Stimulated activated CD8-positive, alpha-beta memory T cell treated with anti-CD3 and anti-CD28 coated beads, Interleukin-2, amount 100 ng/mL, for 48 hours (primary cell): ENCODE measurements around the gene CD8B.
"Not testable (repeated sequence)": the region's sequence is repeated elsewhere in the genome, so short reads cannot be mapped to it uniquely, and the experiment has no call there.

Experiments used
- DNase-seq, 2 donors: peaks; one replicate each; pipeline ENCODE4 v3.0.0-alpha.2; 2020; ENCODE audit warnings: low read depth in 2 of 2

CD8B gene

DNA sequence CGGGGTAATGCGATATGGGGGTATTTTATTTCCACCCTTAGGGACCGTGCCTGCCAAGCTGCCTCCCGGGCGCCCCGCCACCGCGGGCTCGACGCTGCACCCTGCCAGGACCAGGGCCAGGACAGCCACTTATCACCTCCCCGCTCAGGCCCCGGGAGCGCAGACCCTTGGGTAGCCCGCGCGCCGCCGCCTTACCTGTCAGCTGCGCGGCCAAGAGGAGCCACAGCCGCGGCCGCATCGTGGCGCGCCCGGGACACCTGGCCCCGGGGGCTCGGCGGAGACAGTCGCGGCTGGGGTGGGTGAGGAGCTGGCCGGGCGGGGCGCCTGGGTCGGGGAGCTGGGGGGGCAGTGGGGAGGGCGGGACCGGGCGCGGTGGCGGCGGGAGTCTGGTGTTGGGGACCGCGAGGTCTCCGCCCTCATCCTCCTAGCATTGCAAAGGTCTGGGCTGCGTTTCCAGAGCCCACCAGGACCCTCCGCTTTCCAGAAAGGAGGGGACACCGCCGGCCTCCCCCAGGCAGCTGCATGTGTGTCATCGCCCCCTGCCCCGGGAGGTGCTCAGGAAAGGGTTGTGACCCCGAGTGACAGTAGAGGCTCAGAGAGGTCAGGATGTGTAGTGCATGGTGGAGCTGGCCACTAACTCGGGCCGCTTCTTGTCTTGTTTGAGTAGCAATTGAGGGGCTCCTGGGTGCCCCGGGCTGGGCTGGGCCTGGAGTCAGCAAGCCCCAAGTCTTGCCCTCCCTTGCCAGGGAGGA lies at the start of gene CD8B:
CD8B (minus strand) TSS at position 259 of the 752 bp plus-strand sequence; CDS start at position 238, 21 bp downstream.
- DNase-seq: not testable (repeated sequence)

DNA sequence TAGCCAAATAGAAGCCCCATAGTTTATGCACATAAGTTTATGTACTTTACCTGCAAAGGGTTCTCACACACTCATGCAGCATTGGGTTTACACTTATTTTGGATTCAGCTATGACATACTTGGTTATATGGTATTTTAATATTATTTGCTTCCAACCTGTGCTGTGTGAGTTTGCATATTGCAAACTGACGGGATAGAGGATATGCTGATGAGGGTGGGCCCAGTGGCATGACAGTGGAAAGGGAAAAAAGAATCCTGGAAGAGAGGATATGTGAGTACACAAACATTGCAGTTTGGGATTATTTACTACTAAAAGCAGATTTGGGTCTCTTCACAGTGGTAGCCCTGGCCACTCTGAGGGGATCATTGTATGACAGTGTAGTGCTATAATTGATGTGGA lies 44.2 kb upstream of the CD8B start:
- not testable (repeated sequence) for DNase-seq

DNA sequence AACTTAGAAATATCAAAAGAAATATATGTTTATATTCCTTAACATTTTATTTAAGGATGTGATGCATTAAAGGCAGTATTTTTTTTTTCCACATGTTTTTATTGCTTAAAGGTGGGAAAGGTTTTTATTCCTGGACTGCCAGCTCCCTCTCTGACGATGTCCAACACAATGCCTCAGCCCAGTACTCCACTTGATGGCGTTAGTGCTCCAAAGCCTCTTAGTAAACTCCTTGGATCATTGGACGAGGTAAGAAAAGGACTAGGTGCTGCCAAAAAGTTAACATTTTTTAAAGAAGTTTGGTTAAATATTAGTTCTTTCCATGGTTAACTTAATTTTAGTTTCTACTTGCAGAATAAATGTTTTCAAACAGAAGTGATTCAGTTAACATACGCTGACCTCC lies 39.0 kb upstream of the CD8B start:
- DNase-seq: not testable (repeated sequence)

DNA sequence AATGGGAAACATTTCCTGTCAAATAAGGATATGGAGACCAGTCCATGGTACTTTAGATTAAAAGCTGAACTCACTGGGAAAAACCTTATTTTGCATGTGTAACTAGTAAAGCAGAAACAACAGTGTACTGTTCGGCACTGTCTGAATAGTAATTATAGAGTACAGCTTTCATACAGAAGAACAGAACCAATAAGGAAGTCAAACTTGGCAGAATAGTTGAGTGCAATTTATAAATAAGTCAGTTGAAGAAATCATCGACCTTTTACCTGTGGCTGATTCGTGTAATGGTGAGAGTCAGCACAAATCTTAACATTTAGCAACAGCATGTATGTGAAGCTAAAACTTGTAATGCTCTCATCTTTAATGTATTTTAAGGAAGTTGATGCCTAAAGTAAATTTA lies 24.3 kb upstream of the CD8B start:
- not testable (repeated sequence) for DNase-seq

DNA sequence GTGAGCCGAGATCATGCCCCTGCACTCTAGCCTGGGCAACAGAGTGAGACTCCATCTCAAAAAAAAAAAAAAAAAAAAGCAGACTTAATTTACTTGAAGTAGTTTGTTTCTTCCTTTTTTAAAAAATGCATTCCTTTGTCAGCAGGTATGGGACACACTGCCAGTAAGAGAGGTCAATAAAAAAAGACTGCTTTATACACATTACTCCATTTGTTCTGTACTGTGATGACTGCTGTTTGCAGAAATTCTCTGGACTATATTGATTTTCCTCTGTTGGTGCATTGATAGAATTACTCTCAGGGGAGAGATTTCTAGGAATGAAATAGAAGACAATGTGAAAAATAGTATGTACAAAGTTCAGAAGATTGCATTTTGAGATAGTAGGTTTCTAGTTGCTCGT lies 21.2 kb upstream of the CD8B start:
- not testable (repeated sequence) for DNase-seq

DNA sequence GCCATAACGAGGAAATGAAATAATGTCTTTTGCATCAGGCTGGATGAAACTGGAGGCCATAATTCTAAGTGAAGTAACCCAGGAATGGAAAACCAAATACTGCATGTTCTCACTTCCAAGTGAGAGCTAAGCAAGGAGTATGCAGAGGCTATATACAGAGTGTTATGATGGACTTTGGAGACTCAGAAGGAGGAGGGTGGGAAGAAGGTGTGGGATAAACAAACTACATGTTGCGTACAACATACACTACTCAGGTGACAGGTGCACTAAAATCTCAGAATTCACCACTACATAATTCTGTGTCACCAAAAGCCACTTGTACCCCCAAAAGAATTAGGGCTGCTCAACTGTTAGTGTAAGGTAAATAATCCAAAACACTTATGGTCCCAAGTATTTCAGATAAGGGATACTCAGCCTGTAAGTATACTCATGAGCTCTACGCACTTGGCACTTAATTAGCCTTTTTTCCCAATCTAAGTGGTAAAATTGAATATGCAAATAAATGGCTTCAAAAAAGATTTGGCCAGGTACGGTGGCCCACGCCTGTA lies 20.5 kb upstream of the CD8B start:
- not testable (repeated sequence) for DNase-seq

DNA sequence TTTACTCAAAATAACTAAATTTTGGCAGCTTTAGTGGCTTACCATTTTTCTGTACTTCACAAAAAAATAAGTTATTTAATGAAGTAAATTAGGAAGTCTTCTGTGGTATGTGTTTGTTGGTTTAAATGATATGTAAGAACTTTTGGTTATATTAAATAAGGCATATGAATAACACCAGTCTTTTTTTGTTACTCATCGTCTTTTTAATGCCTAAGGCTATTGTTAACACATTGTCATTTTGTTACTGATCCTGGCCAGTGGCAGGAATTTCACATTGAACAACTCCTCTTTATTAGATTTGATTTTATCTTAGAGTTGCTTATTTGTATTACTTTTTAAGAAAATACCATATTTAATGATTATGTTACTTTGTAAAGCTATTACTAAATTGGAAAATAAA lies 17.3 kb upstream of the CD8B start:
- DNase-seq: not testable (repeated sequence)

DNA sequence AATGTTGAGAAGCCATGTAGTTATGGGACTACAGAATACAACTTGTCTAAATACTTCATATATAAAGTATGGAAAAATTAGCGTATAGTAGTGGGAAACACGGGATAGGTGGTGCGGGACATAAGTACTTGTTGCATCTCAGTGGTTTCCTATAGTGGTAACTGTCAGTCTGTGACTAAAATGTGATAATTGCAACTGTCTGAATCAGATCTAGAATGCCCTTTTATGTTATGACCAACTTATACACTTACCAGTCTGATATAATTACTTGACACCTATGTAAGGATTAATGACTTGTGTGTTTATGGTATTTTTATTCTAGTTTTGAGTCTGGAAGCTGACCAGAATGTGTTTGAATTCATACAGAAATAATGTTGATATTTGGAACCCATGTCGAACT lies 9.3 kb upstream of the CD8B start:
- not testable (repeated sequence) for DNase-seq

DNA sequence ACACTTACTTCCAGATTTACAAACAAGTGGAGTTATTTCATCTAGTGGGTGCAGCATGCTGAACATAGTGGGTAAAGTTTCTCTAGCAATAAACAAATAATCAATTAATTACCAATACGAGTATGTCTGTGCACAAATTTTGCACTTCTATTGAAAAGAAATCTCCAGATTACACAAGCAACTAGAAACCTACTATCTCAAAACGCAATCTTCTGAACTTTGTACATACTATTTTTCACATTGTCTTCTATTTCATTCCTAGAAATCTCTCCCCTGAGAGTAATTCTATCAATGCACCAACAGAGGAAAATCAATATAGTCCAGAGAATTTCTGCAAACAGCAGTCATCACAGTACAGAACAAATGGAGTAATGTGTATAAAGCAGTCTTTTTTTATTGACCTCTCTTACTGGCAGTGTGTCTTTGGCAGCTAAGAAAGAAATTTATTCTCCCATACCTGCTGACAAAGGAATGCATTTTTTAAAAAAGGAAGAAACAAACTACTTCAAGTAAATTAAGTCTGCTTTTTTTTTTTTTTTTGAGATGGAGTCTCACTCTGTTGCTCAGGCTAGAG lies 7.3 kb upstream of the CD8B start:
- not testable (repeated sequence) for DNase-seq

DNA sequence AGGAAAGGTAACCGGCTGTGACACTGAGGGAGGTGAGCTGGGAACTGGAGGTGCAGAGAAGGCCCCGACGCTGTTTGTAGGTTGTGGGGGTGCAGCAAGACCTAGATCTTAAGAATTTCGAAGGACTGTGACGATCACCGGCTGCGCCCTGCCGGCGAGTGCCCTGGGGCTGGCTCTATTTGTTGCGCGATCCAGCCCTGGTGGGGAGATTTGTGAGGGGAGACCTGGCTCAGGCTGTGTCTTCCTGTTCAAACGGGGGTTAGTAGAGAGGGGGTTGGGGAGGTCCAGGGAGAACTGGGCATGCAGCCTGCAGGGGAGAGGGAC lies 656 bp upstream of the CD8B start:
- DNase-seq: not testable (repeated sequence)

DNA sequence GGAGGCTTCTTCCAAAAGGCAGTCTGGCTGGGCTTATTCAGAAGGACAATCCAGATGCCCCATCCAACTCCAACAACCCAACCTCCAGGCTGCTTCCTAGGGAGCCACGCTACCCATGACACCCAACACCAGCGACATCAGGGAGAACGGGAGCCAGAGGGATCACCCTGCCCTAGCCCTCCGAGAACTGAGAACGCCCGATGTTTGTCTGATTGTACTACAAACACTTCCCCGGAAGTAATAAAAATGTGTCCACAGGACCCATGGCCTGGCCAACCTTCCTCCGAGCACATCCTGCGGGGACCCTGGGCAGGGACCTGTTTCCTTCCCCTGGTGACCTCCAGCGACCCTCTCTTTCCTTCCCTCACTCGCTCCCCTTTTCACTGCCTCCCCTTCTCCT lies 511 bp downstream of the CD8B start:
- not testable (repeated sequence) for DNase-seq

DNA sequence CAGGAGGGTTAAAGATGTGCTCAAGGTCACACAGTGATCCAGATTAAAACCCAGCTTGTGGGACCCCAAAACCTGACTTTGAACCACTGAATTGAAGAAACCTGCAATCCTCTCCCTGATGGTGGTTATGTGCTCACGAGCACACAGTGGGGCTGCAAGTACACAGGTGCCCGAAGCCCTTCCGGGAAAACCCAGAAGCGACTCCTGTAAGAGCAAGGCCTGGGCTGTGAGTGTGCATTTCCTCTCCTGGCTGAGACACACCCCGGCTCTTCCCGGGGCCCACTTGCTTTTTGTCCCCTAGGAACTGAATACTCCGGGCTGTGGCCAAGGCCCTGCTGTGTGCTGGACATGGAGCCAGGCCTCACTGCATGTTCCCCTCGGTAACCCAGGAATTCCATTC lies 1.1 kb downstream of the CD8B start:
- not testable (repeated sequence) for DNase-seq

DNA sequence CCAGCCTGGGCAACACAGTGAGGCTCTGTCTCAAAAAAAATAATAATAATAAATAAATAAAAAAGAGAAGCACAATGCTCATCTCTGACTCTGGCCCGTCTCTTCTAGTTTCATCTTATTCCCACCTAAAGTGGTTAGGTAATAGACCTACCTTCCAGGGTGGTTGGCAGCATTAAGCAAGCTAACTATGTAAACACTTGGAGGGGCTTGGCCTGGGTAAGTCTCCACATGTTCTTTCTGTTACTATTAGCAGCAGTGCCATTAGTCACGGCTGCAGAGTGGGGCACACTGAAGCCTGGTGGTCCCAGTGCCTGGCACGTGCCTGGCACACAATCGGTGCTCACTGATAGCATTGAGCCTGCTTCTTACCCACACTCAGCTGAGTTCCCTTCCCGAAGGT lies 4.0 kb downstream of the CD8B start:
- DNase-seq: not testable (repeated sequence)

DNA sequence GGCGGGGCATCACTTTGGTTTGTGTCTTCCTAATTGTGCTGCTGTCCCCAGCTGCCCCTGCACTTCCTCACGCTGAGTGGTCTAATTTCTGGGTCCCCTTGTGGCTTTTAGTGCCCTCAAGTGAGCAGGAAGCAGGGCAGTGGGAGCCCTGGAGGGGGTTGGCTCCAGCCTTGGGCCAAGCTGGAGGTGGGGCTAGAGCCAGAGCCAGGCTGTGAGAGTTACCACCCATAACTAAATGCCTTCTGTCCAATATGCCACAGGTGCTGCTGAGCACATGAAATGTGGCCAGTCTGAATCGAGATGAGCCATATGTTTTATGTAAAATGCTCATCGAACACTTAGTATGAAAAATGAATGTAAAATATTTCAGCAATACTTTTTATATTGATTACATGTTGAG lies 5.2 kb downstream of the CD8B start:
- DNase-seq: not testable (repeated sequence)

DNA sequence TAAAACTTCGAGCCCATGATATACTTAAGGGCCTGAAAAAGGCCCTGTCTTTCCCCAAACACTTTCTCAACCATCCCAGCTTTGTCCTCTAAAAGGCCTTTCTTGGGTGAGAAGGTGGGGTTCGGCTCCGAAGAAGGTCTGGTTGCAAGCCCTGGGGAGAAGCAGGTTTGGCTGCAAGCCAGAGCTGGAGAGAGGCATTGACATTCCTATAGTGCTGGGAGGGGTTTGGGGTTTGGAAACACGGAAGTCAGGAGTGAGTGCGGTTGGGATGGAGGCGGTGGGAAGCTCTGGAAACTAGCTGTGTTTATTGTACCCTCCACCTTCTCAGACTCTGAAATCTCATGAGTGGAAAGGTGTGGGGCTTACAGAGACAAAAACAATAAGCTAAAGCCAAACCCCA lies 5.7 kb downstream of the CD8B start:
- DNase-seq: not testable (repeated sequence)

DNA sequence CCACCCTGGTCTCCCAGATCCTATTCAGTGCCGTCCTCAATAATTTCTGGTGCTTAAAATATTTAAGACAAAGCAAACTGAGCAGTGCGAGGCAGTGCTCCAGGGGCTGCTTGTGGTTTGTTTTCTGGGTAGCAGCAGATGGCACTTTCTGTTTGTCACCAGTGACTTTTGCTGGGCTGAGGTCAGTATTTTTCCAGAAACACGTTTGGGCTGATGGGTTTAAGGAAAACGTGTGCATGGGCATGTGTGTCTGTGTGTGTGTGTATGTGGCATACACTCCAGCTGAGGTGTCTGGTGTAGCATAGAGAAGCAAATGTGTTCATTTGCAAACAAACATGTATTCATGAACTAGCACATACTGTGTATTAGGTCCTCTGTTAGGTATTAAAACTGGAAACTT lies 10.1 kb downstream of the CD8B start:
- DNase-seq: not testable (repeated sequence)

DNA sequence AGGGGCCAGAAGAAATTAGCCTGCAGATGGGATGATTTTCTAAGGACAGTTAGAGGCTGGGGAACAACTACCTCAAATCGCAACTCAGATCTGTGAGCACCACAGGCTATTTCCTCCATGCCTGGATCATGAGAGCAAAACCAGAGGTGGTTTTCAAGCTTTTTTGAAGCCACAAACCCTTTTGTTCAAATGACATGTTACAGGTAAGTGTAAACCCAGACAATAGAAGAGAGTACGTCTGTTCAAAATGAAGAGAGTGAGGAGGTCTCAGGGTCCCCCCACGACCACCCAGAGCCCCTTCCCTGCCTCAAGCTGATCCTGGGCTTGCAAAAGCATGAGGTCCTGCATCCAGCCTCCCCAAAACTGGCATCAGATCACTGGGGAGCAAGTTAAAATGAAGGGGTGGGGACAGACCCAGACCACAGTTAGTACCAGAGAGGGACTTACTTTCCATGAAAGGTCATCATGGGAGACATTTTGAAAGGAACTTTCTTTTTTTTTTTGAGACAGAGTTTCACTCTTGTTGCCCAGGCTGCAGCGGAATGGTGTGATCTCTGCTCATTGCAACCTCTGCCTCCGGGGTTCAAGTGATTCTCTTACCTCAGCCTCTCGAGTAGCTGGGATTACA lies 19.0 kb downstream of the CD8B start:
- DNase-seq: not testable (repeated sequence)

DNA sequence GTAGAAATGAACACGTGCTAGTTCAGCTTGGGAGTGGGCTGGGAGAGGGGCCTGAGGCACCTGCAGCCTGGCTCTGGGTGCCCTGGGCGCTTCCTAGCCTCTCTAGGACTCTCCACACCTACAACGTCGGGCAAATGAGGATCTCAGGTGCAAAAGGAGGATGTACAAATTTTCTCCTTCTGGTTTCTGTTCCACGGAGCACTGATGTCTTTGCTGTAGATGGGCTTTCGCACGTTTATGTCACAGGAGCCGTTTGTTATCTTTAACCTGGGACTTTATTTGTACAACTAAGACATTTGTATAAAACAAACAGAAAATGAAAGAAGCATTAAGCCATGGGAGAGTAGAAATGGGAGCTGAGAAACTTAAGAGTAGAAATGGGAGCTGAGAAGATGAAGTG lies 20.4 kb downstream of the CD8B start:
- DNase-seq: not testable (repeated sequence)

DNA sequence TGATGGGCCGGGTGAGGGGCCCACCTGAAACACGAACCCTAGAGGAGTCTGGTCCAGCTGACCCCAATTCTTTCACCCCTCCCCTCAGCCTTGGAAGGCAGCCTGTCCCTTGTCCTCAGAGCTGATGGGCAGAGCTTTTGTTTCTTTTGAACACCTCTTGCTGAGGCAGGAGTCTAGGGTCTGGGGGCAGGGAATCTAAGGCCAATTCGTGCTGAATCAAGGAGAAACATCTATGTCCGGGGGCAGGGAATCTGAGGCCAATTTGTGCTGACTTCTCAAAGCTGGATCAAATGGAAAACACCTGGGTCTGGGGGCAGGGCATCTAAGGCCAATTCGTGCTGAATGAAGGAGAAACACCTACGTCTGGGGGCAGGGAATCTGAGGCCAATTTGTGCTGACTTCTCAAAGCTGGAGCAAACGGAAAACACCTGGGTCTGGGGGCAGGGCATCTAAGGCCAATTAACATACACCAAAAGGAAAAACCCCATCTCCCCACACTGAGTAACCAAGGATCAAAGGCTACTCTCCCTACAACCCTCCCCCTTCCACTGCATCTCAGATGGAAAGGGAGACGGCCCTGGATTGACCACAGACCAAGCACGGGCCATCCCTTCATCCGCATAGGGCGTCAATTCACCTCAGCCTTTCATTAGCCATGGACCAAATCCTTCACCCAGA lies 21.7 kb downstream of the CD8B start:
- not testable (repeated sequence) for DNase-seq

DNA sequence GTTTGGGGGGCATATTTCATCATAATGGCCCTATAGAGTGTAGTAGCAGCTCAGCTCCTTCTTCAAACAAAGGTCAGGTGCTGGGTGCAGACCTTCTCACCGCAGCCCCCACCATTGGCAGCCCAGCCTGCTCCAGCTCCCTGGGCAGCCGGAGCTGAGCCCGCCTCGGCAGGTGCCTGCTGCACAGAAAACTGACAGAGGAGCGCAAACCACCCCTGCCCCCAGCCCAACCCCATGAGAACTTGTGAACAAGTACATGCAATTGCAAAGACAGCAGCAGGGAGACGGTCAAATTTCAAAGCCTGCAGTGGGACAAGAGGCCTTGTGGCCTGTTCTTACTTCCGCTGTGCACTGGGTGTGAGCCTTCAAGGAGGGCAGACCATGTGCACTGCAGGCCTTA lies 22.2 kb downstream of the CD8B start:
- DNase-seq: not testable (repeated sequence)

DNA sequence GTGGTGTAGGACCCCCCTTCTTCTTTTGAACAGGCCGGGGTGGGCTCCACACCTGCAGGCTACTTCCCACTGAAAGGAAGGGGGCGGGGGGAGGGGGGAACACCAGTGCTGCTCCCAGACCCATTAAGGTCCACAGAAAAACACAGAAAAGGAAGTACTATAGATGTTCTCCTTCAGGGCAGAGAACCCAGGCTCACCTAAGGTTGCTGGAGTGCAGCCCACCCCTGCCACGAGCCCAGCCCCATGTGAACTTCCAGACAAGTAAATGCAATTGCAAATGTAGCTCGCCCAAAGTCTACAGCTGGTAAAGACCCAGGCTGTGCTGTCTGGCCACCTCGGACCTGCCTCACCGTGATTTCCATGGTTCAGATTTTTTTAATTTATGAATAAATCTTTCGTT lies 24.0 kb downstream of the CD8B start:
- DNase-seq: not testable (repeated sequence)
